ENCODE data around the gene IPCEF1. TPM values are rescaled to one million over a fixed set of nuclear protein-coding genes. Genes with fewer than 3 reads are reported as not detected.
A peak's percentile ranks its signal among the peaks of the same experiment; 100 is the strongest.

Gene IPCEF1
- total RNA-seq, 1 donor from 2014 or later = not detected

- TF ChIP-seq CTCF (IDR thresholded peaks at IDR 0.05) = no peak
- no peak overlapping the region for H3K27ac Mint-ChIP-seq (ENCODE audit: unreplicated experiment)
- no peak overlapping the region for H3K4me3 Mint-ChIP-seq (ENCODE audit: unreplicated experiment)
- peaks cover 3% of the 10 kb centered on the region for H3K9me3 Mint-ChIP-seq (ENCODE audit: low read depth)
- peaks cover 3% of the 10 kb centered on the region for H3K36me3 Mint-ChIP-seq (ENCODE audit: low read depth)
- no peaks in the 10 kb centered on the region for H3K27me3 Mint-ChIP-seq (ENCODE audit: low read depth)
- peaks cover 5% of the 10 kb centered on the region for H3K4me1 Mint-ChIP-seq (ENCODE audit: low read depth)
- no peak for DNase-seq (ENCODE audit: low spot score)
These were observed 189.5 kb downstream of the IPCEF1 start for GRCh38 chr6:154167126-154167525.

DNA sequence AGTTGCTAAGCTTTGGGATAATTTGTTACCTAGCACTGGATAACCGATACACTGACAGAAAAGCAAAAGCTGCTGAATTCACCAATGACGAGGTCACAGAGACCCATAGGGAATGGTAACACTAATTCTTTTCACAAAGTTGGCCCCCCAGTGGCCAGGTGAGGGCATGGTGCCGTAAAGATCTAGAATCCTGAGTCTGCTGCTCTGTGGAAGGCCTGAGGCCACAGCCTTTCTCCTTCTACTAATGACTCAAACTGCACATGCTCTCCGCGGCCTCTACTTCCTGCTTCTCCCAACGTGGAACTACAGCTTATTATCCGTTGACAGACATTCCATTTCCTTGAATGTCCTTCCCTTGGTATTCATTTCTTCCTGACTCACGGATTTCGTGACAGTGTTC, 190.5 kb downstream of the IPCEF1 start:
- H3K27ac Mint-ChIP-seq (ENCODE audit: unreplicated experiment) = no peak overlapping the region
- peaks cover 3% of the 10 kb centered on the region for H3K36me3 Mint-ChIP-seq (ENCODE audit: low read depth)
- peaks cover 5% of the 10 kb centered on the region for H3K4me1 Mint-ChIP-seq (ENCODE audit: low read depth)
- no peaks in the 10 kb centered on the region for H3K27me3 Mint-ChIP-seq (ENCODE audit: low read depth)
- peaks cover 3% of the 10 kb centered on the region for H3K9me3 Mint-ChIP-seq (ENCODE audit: low read depth)
- no peak for DNase-seq (ENCODE audit: low spot score)
- no peak for TF ChIP-seq CTCF (IDR thresholded peaks at IDR 0.05)
- no peak overlapping the region for H3K4me3 Mint-ChIP-seq (ENCODE audit: unreplicated experiment)

DNA sequence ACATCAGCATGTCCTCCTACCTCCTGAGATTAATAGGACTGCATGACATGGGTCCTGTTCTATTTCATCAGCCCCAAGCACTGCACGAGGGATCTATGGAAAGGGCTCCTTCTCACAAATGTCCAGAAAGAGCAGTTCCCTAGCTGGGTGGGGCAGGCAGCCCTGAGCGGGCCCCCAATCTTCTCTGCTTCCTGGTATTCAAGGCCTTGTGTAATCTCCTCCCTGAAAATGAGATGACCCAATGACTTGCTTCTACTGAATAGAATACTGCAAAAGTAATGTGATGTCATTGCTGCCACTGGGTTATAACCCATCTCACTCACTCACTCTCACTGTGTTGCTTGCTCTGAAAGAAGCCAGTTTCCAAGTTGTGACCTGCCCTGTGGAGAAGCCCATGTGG, 191.1 kb downstream of the IPCEF1 start:
- TF ChIP-seq CTCF (IDR thresholded peaks at IDR 0.05) = no peak
- Mint-ChIP-seq H3K4me3 (ENCODE audit: unreplicated experiment) (no peak overlapping the region), H3K4me1 (ENCODE audit: low read depth) (peaks cover 5% of the 10 kb centered on the region), H3K36me3 (ENCODE audit: low read depth) (peaks cover 3% of the 10 kb centered on the region), H3K9me3 (ENCODE audit: low read depth) (peaks cover 3% of the 10 kb centered on the region), H3K27me3 (ENCODE audit: low read depth) (no peaks in the 10 kb centered on the region), H3K27ac (ENCODE audit: unreplicated experiment) (no peak overlapping the region)
- no peak for DNase-seq (ENCODE audit: low spot score)

GRCh38 chr6:154164397-154164796, 192.2 kb downstream of the IPCEF1 start:
- Mint-ChIP-seq H3K4me3 (ENCODE audit: unreplicated experiment) (no peak overlapping the region), H3K27ac (ENCODE audit: unreplicated experiment) (peak overlapping the region; percentile 1), H3K4me1 (ENCODE audit: low read depth) (peaks cover 5% of the 10 kb centered on the region)

GRCh38 chr6:154161689-154162088, 194.9 kb downstream of the IPCEF1 start:
- H3K36me3 Mint-ChIP-seq (ENCODE audit: low read depth) = peaks cover 3% of the 10 kb centered on the region
- H3K9me3 Mint-ChIP-seq (ENCODE audit: low read depth) = peaks cover 3% of the 10 kb centered on the region
- H3K27me3 Mint-ChIP-seq (ENCODE audit: low read depth) = no peaks in the 10 kb centered on the region
- DNase-seq (ENCODE audit: low spot score) = no peak
- H3K4me1 Mint-ChIP-seq (ENCODE audit: low read depth) = peaks cover 5% of the 10 kb centered on the region
- no peak for TF ChIP-seq CTCF (IDR thresholded peaks at IDR 0.05)
- H3K27ac Mint-ChIP-seq (ENCODE audit: unreplicated experiment) = no peak overlapping the region
- H3K4me3 Mint-ChIP-seq (ENCODE audit: unreplicated experiment) = no peak overlapping the region

More at GRCh38 chr6:154164397-154164796, 192.2 kb downstream of the IPCEF1 start:
- no peak for TF ChIP-seq CTCF (IDR thresholded peaks at IDR 0.05)
- Mint-ChIP-seq H3K9me3 (ENCODE audit: low read depth) (peaks cover 3% of the 10 kb centered on the region), H3K36me3 (ENCODE audit: low read depth) (peaks cover 3% of the 10 kb centered on the region), H3K27me3 (ENCODE audit: low read depth) (no peaks in the 10 kb centered on the region)
- no peak for DNase-seq (ENCODE audit: low spot score)
